H7 (cell line): ENCODE results near the gene TRIM14. TPM values are rescaled to one million over a fixed set of nuclear protein-coding genes. Genes with fewer than 3 reads are reported as not detected.
"Not testable (repeated sequence)": the region's sequence is repeated elsewhere in the genome, so short reads cannot be mapped to it uniquely, and the experiment has no call there.

Experiments used
- DNase-seq: peaks from one replicate; pipeline ENCODE4 v3.0.0; 2012
- H3K27me3 ChIP-seq: 2 replicates; pipeline ENCODE4 v1.6.0; 2011; ENCODE audit warnings: mild to moderate bottlenecking, low read length; ENCODE audit not compliant: control insufficient read depth, insufficient read depth
- H3K36me3 ChIP-seq: replicated peaks from 2 replicates; pipeline ENCODE4 v1.5.1; 2011; ENCODE audit warnings: low read length; ENCODE audit not compliant: control insufficient read depth, insufficient read depth
- H3K4me3 ChIP-seq: 2 replicates; pipeline ENCODE4 v1.5.1; 2011; ENCODE audit warnings: low read depth, mild to moderate bottlenecking, control low read depth, low read length, moderate library complexity; ENCODE audit not compliant: insufficient read depth
- total RNA-seq: library from RNA; depleted of rRNA; stranded (reverse); fragments of >200 nt; shearing (Covaris generic); gene quantifications from 2 replicates; pipeline ENCODE4 v1.2.3, GENCODE V29; 2014

Gene TRIM14
- total RNA-seq, 1 experiment from 2014 or later = 3.8 TPM

DNA sequence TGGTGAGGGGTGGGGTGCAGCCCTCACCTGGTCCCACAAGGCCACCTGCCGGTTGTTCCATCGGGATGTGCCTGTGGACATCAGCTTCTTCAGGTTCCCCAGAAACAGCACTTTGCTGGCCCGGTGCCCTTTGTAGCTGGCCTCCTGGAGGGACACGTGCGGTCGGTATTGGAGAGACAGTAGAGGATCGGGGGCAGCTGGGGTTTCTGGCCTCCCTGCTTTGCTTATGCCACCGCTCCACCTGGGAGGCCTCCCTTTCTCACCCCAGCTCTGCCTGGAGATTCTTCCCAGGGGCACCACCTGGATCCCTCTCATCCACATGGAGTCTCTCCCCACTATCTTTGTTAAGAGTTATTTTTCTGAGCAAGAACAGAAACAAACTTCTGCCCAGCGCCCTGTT, 13.1 kb upstream of the TRIM14 start:
- Histone ChIP-seq H3K27me3 (no peaks in the 10 kb centered on the region), H3K4me3 (no peak overlapping the region), H3K36me3 (peaks cover 26% of the 10 kb centered on the region)
- DNase-seq = no peak

DNA sequence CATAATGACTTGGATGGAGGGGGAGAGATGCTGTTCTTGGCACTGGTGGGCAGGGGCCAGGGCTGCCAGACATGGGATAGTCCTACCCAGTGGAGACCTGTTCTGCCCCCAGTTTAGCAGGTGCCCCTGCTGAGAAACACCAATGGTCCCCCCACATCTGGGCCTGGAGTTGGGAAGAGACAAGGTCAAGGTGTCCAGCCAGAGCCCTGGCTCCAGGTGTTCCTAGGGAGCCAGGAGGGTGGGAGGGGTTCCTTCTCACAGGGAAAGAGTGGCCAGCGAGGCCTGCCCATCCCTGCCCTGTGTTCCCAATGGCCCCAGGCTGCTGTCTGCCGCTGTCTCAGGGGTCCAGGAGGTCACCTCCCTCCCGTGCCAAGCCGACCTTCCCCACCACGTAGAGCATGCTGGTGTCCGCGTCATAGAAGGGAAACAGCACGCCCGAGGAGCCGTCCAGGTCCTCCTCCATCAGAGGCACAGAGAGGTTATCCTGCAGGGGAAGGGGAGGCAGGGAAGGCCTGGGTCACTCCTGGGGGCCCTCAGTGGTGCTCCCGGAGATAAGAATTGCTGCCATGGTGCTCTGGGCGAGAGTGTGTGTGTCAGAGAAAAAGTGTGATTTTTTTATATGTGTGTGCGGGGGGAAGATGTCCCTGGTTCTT, 11.7 kb upstream of the TRIM14 start:
- peaks cover 29% of the 10 kb centered on the region for H3K36me3 ChIP-seq
- no peak overlapping the region for H3K4me3 ChIP-seq
- no peak for DNase-seq
- no peaks in the 10 kb centered on the region for H3K27me3 ChIP-seq

DNA sequence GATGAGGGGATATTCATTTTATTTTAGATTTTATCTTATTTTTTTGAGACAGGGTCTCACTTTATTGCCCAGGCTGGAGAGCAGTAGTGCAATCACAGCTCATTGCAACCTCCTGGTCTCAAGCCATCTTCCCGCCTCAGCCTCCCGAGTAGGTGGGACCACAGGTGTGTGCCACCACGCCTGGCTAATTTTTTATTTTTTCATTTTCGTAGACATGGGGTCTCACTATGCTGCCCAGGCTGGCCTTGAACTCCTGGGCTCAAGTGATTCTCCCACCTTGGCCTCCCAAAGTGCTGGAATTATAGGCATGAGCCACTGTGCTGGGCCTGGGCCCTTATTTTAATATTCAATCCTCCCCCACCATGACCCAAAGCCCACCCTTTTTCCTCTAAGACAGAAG, 11.0 kb upstream of the TRIM14 start:
- not testable (repeated sequence) for H3K27me3 ChIP-seq, H3K4me3 ChIP-seq, DNase-seq
- peaks cover 29% of the 10 kb centered on the region for H3K36me3 ChIP-seq

DNA sequence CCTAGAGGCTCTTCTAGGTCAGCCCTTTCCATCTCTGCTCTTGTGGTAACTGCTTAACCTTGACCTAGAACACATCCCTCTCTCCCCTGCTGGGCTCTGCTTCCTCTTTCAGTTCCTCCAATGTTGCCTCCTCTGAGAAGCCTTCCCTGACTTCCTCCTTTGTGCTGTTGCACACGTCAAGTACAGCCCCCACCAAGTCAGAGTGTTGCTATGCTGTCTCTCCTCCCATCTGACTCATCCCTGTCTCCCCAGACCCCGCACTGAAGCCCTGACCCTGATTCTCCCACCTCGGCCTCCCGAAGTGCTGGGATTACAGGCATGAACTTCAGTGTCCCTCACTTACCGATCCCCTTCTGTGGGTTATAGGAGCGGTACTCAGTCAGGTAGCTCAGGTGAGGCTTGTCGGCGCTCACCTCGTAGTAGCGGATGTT, 10.4 kb upstream of the TRIM14 start:
- DNase-seq = no peak
- Histone ChIP-seq H3K36me3 (peaks cover 34% of the 10 kb centered on the region), H3K27me3 (no peaks in the 10 kb centered on the region), H3K4me3 (no peak overlapping the region)

DNA sequence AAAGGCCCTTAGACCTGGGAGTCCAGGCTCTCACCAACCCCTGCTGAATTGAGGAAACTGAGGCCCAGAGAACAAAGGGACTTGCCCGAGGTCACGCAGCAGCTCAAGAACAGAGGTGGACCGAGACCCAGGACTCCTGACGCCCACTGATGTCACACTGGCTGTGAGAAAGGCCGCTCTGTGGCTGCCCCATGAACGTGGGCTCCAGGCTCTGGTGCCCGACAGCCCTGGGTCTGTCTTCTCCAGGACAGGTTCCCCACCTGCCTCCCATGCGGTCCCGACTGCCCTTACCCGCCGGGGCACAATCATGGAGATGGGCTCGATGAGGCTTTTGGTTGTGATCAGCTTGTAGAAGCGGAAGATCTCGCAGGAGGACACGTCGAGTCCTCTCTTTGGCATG, 9.3 kb upstream of the TRIM14 start:
- DNase-seq = no peak
- no peak overlapping the region for H3K4me3 ChIP-seq
- peaks cover 33% of the 10 kb centered on the region for H3K36me3 ChIP-seq
- no peaks in the 10 kb centered on the region for H3K27me3 ChIP-seq

DNA sequence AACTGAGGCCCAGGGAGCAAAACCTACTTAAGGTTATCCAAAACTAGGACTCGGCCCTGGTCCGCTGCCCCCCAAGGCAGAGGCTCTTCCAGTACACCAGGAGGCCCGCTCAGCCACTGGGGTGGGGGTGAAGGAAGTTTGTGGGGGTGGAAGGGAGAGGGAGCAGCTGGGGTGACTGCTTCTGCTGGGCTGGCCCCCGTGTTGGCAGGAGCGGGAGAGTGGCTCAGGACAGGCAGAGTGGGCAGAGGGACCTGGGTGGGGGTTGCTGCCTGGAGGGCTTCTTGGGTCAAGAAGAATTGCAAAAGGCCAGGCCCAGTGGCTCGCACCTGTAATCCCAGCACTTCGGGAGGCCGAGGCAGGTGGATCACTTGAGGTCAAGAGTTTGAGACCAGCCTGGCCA, 8.2 kb upstream of the TRIM14 start:
- H3K27me3 ChIP-seq = no peaks in the 10 kb centered on the region
- peaks cover 27% of the 10 kb centered on the region for H3K36me3 ChIP-seq
- DNase-seq = no peak
- H3K4me3 ChIP-seq = no peak overlapping the region

DNA sequence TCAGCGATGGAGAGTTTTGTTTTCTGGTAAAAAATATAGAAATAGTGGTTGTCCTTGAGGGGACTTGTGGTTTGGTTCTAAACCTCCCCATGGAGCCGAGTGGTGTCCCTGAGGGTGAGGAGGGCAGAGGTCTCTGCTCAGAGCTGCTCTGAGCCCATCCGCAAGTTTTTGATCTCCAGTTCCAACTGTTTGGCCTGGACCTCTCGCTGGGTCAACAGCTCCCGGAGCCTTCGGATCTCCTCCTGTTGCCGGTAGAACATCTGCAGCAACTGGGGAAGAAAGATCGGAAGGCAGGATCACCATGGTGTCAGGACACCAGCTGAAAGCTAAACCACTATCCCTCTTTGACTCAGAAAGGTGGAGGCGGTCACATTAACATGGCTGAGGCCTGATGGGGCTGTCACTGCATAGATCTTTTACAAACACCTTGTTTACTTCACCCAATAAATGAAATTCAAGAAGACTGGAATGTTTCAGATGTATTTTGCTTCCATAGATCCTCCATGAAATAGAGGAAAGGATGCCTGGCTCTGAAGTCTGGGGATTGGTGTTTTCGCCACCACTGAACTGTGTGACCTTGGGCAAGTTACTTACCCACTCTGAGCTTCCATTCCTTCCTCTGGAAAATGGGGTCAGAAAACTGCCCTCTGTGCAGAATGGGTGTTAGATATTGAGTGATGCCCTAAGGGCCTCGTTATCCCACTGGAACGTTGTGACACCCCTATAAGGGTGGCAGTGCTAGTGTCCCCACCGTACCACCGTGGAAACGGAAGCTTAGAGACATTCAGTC, 5.8 kb upstream of the TRIM14 start:
- peaks cover 2% of the 10 kb centered on the region; the same call in 1 of the 2 replicates for H3K27me3 ChIP-seq
- DNase-seq = no peak

DNA sequence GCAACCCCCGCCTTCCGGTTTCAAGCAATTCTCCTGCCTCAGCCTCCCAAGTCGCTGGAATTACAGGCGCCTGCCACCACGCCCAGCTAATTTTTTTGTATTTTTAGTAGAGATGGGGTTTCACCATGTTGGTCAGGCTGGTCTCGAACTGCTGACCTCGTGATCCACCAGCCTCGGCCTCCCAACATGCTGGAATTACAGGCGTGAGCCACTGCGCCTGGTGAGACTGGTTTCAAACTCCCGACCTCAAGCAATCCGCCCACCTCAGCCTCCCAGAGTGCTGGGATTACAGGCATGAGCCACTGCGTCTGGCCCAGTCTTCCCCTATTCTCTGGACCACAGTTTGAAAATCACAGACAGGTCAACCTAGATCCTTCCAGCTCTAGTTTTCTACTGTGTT, 5.1 kb upstream of the TRIM14 start:
- H3K36me3 ChIP-seq = peaks cover 21% of the 10 kb centered on the region
- not testable (repeated sequence) for H3K27me3 ChIP-seq, H3K4me3 ChIP-seq, DNase-seq

More for the DNA sequence above, 5.8 kb upstream of the TRIM14 start:
- H3K36me3 ChIP-seq = peaks cover 24% of the 10 kb centered on the region
- H3K4me3 ChIP-seq = no peak overlapping the region

DNA sequence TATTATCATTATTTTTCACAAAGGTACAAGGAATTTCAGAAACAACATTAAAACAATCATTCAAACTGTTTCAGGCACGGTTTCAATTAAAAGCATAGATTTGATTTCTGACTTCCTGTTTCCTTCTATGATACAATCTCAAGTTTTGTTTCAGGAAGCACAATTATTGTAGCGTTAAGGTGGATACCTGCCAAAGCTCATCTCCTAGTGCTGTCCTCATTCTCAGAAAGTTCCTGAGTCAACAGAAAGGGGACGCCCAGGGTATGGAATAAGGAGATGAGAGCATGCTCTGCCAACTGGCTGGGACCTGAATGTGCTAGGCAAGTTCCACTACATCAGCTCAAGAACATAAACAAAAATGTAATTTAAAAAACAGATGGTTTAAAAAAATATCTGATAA, 2.0 kb upstream of the TRIM14 start:
- Histone ChIP-seq H3K4me3 (no peak overlapping the region), H3K36me3 (peaks cover 8% of the 10 kb centered on the region), H3K27me3 (peaks cover 8% of the 10 kb centered on the region; the same call in 1 of the 2 replicates)
- no peak for DNase-seq

DNA sequence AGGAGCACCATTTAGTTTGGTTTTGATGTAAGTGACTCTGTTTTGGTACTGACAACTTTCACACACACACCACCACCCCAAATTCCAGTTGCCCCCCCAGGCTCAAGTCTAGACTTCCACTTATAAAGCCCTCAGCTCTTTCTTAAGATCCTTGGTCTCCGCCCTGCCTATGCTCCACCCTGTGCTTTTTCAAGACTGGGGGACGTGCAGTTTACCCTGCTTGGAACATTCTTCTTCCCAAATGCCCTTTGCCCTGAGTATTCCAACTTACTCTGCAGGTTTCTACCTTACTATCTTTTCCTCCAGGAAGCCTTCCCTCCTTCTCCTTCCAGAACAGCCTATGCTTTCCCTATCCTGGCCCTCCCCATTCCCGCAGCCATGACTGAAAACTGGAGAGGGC, 1.5 kb upstream of the TRIM14 start:
- Histone ChIP-seq H3K27me3 (peaks cover 8% of the 10 kb centered on the region; the same call in 1 of the 2 replicates), H3K4me3 (no peak overlapping the region), H3K36me3 (peaks cover 8% of the 10 kb centered on the region)
- DNase-seq = no peak

DNA sequence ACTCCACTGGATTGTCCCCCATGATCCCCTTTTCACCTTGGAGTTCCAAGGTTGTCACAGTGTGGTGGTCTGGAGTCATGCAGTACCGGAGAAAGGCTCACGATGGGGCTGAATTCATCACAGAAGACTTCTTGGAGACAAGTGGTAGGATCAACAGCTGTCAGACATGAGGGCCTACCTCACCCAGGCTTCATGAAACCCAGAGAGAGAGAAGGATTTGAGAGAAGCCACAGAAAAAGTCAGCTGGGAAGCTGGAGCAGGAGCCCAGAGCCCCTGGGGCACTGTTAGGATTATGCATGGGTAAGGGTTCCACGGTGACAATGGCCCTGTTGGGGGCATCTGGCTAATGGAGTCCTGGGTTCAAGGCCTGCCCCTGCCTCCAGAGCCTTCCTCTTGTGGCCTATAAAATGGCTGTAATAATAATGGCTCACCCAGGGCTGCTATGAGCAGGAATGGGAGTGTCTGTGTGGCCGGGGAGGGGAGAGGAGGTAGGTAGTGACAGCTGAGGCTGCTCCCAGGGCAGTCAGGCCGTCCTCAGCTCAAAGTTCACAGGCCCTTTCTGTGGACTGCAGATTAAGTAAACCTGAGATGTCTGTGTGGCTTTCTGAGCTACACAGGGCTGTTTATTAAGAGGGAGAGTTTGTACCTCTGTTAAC, 910 bp downstream of the TRIM14 start:
- DNase-seq = peak; percentile 67
- Histone ChIP-seq H3K4me3 (peak overlapping the region; percentile 62), H3K27me3 (peaks cover 8% of the 10 kb centered on the region; the same call in 1 of the 2 replicates), H3K36me3 (no peaks in the 10 kb centered on the region)

DNA sequence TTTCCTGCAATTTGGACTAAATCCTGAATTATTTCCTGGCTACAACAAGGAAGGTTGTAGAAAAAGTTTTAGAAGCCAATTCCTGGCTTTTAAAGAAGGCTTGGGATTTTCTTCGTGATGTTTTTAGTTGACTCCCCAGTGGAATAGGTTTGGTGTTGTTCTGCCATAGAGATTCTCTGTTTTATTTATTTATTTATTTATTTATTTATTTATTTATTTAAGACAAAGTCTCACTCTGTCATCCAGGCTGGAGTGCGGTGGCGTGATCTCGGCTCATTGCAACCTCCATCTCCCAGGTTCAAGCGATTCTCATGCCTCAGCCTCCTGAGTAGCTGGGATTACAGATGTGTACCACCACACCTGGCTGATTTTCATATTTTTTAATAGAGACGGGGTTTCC, 1.9 kb downstream of the TRIM14 start:
- DNase-seq, H3K4me3 ChIP-seq, H3K36me3 ChIP-seq, H3K27me3 ChIP-seq: not testable (repeated sequence)

DNA sequence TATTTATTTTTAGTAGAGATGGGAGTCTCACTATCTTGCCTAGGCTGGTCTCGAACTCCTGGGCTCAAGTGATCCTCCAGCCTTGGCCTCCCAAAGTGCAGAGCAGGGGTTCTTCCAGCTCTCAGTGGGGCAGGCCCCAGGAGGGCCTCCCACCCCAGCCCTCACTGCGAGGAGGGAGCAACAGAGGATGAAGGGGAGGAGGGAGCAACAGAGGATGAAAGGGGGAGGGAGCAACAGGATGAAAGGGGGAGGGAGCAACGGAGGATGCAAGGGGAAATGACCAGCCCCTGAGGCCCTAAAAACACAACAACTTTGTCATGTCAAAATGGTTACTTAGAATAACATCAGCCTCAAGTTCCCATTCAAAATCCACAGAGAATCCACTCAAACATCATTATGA, 10.0 kb downstream of the TRIM14 start:
- Histone ChIP-seq H3K27me3 (no peaks in the 10 kb centered on the region), H3K4me3 (no peak overlapping the region), H3K36me3 (no peaks in the 10 kb centered on the region; the same call in 1 of the 2 replicates)
- no peak for DNase-seq

DNA sequence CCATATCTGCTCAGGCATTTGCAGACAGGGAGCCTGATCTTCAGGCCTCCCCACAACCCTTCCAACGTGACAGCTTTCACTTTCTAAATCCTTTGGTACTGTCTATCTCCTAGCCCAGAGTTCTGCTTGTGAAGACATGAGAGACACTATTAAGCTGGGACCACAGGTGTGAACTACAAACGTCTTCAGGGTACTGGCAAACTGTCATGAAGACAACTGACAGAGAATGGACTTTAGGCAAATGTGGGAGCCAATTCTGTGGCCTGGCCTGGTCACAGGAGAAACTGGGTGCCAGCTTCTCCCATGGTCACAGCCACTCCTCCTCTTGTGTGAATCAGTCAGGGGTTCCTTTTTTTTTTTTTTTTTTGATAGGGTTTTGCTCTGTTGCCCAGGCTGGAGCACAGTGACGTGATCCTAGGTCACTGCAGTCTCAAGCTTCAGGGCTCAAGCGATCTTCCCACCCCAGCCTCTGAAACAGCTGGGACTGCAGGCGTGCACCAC, 10.4 kb downstream of the TRIM14 start:
- Histone ChIP-seq H3K27me3 (no peaks in the 10 kb centered on the region), H3K4me3 (no peak overlapping the region), H3K36me3 (no peaks in the 10 kb centered on the region; the same call in 1 of the 2 replicates)
- no peak for DNase-seq
